Measurements from ENCODE around the gene MEIS2.

DNA sequence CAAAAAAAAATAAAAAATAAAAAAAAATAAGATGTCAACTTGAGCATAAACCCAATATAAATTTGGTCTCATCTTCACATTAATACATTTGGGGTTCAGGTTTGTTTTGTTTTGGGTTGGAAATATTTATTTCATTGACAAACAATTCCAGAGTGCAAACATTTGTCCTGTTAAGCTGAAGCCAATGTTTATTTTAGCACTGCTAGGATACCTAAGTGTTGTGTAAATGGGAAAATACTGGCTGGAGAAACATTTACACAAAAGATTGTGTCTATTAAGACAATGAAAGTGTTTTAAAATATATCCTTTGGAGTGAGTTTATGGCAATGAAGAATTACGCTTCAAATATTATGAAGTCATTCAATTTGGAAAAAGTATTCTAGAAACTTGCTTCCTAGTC is 91.1 kb downstream of the MEIS2 start:
- TF ChIP-seq, protein P1, sequence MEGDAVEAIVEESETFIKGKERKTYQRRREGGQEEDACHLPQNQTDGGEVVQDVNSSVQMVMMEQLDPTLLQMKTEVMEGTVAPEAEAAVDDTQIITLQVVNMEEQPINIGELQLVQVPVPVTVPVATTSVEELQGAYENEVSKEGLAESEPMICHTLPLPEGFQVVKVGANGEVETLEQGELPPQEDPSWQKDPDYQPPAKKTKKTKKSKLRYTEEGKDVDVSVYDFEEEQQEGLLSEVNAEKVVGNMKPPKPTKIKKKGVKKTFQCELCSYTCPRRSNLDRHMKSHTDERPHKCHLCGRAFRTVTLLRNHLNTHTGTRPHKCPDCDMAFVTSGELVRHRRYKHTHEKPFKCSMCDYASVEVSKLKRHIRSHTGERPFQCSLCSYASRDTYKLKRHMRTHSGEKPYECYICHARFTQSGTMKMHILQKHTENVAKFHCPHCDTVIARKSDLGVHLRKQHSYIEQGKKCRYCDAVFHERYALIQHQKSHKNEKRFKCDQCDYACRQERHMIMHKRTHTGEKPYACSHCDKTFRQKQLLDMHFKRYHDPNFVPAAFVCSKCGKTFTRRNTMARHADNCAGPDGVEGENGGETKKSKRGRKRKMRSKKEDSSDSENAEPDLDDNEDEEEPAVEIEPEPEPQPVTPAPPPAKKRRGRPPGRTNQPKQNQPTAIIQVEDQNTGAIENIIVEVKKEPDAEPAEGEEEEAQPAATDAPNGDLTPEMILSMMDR (IDR thresholded peaks at IDR 0.05; ENCODE audit: low read depth, low read length): no peak
- TF ChIP-seq EZH2phosphoT487 (IDR thresholded peaks at IDR 0.05; ENCODE audit: low read depth): no peak

Data from OCI-LY3 (cell line).